Fibroblast of lung (primary cell): Measurements from ENCODE around the gene HIBCH.

Experiments used
- CTCF ChIP-seq, 2 donors: IDR thresholded peaks in 1 of 2; conservative IDR thresholded peaks in 1 of 2; 1 replicate in 1 of 2; 2 replicates in 1 of 2; pipeline ENCODE4 v1.5.1; 2011 to 2012; ENCODE audit warnings: low read length in 2 of 2, control low read depth in 1 of 2, inconsistent platforms in 1 of 2, low read depth in 1 of 2, mild to moderate bottlenecking in 1 of 2
- EZH2 ChIP-seq: IDR thresholded peaks from 2 replicates; pipeline ENCODE4 v1.5.1; 2012; ENCODE audit warnings: low read length, control low read depth, mild to moderate bottlenecking; ENCODE audit errors: missing control alignments

DNA sequence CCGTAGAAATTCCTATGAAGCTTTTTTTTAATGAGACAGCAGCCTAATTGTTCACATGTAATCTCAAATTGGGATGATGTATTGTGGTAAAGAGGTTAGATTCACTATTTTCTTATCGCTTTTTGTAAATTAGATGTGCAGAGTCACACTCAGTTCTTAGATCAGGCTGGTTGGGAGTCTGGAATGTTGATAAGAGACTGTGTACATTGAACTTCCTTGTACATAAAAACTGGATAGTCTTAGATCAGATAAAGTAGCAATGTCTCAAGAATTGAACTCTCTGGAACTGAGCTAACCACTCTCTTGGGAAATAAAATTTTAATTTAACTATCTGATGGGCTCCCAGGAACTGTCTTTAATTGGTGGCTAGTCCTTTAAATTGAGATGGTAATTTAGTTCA is 149.0 kb downstream of the HIBCH start:
- no peak for TF ChIP-seq CTCF (conservative IDR thresholded peaks at IDR 0.05 in 1 of 2, IDR thresholded peaks at IDR 0.05 in 1 of 2; ENCODE audit: low read depth in 1 of 2, low read length in 2 of 2)
- no peak for TF ChIP-seq EZH2
